NOMO-1 treated with dmso at 0.1 percent for 144 hours (cell line): Measurements from ENCODE around the gene CELF2.
A peak's percentile ranks its signal among the peaks of the same experiment; 100 is the strongest.

Experiments used
- DNase-seq: peaks from one replicate; lab custom pipeline; 2025; ENCODE audit not compliant: unreplicated experiment; lab: John Stamatoyannopoulos, UW

CELF2 gene

DNA sequence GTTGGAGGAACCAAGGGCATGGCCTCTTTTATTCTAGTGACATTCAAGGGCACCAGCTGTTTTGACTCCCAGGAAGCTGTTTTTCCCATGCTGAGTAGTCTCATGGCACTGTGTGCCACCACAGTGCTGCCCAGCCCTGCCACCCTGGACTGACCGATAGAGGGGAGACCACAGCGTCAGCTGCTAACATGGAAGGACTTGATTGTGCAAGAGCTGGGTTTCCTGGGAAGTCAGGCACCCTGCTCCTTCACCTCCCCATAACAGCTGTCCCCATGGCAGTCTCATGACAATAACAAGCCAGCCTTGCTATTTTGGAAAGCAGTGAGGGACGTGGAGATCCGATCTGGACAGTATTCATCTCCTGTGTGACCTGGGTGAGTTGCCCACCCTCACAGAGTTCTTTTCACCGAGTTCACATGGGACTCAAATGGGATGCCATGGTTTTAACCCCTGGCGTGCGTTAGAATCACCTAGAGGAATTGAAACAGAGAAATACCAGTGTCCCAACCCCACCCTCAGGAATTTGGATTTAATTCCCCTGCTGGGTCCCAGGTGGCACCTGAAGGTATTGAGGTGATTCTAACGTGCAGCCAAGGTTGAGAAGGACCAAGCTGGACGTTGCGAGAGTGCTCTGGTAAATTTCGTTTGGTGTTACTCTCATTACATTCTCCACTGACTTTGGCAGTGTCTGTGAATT, 174.8 kb downstream of the CELF2 start:
- DNase-seq, result no peak

DNA sequence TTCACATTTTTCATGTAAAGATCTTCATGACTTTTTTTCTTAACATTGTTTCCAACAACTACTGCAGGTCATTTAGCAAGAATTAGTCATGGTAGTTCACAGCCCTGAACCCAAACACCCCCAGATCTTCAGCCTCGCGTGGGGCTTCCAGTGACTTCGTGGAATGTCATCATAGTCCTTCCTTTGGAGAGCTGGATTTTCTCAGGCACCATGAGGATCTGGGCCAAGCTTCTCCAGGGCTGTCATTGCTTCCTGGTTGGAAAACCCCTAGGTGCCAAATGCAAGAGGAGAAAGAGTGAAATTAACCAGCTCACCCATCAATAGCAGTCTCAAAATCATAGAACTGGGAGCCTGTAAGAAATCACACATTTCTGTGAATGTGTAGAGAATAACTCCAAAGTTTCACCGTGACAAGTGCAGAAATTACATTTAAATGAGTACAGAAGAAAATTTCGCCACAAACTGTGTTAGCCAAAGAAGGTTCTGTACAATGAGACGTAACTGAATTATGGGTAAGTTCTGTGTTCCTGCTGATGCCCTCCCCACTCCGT, 175.4 kb downstream of the CELF2 start:
- no peak for DNase-seq

DNA sequence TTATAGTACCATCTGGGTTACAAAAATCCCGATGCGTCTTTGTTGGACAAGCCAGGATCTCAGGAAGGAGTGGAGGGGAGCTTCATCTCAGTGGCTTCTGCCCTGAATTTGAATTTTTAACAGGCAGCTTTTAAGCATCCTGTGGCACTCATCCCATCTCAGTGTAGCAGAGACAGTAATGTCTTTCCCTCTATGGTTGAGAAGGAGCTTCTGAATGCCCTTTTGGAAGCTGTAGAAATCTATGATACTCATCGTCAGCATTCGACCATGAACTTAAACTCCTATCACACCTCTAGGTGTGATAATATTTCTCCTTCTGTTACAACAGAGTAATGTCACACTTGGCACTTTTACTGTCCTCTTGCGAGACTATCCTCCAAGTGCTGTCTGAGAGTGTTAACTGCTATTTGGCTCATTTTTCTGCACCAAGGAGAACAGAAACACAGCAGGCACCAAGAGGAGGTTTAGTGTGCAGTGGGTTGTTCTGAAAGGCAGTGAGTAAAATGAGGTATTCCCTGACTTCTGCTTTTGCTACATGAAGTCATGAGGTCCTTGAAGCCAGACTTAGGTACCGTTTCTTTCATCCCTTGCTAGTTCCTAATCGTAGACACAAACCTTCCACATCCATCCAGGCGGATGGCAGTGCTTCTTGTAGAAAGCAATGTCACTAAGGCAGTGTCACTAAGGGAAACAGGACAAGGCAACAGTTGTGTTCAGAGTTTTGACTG, 177.4 kb downstream of the CELF2 start:
- peak; percentile 29 for DNase-seq

DNA sequence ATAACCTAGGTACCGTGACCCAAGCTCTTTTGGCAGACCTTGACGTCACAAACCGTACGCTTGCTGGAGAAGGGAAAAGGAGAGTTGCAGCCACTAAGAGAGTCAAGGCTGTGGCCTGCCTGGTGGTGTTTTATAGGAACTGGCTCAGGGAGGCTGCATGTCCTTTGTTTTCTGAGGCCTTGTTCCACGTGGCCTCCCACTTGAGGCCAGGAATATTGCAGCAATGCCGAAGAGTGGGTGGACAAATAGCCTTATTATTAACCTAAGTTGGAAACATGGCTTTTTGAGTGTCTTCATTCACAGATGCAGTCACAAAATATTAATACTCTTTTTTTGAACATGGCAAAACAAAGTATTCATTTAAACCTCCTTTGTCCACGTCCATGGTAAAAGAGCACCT, 178.0 kb downstream of the CELF2 start:
- no peak for DNase-seq

DNA sequence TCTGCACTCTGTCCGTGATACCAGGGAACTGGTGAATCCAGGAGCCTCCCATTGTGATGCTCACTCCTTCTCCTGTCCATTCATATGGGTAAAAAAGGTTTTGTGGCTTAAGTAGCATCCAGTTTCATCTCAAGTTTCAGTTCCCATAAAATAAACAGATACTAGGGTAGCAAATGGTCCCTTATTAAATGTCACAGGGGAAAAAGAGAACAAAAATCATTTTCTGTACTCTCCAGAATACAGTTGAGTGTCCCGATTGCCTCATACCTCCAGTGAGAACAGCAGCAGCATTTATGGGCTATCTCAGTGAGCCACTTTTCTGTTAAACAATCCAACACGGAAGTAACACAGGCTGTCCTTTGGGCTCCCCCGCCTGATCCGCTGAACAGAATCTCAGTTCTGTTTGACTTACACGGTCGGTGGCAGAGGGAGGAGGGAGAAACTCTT, 179.6 kb downstream of the CELF2 start:
- DNase-seq, result peak; percentile 77

DNA sequence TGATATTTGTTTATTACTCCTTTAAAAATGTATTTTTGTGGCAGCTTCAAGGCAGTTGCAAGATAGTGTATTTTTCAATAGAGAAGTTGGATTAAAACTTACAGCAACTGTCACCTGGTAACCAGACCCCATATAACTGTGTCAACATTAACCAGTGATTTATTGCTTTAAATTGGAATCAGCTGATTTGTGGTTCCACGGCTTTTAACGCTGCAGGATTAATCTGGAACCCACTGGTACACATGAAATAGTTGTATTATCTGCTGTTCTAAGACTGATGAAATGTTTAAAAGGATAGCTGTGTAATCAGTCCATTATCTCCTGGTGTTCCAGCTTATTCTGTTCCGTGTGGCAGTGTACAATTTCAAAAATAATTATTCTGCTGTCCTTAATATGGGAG, 180.2 kb downstream of the CELF2 start:
- no peak for DNase-seq

DNA sequence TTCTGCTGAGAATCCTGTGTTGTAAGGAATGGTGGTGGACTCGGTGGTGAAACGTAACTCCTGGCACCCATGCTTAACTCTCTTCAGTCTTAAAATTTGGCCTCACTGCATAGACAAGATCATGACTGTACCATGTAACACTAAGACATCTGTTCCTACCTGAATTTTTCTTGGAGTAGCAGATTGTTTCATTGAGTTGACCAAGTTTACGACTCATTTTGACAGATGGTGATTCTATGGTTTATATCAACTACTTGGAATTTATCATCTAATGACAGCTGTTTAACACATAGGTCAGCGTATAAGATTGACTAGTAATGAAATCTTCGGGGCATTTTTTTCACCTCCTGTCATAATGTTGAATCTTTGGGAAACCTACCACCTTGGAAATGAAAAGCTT, 184.2 kb downstream of the CELF2 start:
- no peak for DNase-seq

DNA sequence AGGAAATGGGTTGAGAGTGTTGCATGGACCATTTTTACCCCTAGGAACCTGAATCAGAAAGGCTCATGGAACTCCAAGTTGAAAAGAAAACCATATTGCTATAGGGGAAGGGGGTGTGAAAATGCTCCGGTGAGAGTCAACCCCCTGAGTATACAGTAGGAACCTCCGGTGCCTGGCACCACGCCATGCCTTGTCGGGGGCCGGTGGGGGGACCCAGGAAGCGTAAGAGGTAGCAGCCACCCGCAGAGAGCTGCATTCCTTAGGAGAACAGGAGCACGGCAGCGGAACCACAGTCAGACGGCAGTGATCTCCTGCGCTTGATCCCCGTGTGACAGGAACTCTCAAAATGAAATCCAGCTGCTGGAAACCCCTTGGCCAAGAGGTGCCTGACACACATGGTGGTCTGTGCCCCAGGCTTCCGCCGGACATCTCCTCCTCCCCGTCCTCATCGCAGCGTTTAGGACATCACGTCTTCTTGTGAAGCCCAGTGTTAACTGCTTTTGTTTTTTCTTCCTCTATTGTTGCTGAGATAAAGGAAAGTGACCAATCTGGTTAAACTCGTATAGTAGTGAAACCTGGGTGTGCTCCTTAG, 186.8 kb downstream of the CELF2 start:
- no peak for DNase-seq

DNA sequence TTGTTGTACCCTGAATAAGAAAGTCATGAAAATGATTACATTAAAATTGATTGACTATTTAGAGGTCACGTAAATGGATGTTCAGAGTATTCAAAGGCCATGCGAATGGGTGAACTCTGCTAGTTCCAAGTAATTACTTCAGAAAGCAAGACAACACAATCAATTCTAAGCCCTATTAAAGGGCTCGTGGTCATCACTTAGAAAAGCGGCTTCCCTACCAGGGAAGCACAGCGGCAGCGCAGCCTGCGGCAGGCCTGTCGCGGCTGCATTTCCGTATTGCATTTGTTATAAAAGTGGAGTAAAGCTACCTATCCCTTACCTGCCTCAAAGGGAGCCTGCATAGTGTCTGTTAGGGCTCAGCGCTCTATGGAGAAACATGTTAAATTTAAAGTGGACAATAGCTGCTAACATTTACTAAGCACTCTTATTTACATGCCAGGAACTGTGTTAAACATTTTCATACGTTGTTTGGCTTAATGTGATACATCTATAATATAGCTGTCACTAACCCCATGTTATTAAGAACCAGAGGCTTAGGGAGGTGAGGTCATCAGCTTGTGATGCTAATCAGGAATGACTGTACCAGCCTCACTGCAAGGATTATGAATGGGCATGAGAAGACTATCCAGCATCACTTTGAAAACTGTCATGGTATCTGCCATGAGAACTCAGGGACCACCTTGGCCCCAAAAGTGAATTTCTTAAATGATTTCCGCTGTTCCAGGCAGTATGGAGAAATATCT, 187.5 kb downstream of the CELF2 start:
- no peak for DNase-seq

DNA sequence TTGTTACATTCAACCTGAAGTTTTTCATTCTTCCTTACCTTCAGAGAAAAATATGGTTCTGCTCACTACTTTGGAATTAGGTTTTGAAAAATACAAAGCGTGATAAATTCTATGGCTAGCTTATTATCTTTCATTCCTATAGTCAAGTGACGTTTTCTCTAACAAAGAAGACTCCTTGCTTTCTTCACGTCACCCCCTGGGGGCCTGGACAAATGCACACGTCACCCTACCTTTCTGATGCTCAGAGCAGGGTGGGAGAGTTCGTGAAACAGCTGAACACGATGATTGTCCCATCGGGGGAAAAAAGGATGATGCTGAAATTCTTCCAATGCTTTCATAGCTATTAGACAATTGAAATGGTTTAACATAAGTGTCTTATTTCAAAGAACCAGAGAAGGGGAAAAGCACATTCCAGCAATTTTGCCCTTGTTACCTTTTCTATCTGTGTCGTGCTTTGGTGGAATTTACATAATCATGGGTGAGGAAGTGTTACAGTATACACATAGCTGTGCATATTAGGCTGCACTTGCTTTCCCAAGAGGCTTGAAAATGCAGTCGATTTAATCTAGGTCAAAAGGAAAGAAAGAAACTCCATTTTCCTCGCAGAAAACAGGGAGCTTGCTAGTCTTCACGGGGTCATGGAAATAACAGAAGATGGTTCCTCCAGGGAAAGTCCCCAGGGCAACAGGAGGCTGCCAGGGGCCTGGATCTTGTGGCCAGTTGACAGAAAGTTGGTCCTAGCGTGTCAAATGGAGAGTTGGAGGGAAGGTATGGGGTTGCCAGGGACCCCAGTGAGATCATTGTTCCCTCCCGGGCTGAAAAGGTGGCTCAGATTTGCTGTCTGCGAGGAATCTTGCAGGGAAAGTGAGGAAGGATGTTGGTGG, 189.2 kb downstream of the CELF2 start:
- no peak for DNase-seq

DNA sequence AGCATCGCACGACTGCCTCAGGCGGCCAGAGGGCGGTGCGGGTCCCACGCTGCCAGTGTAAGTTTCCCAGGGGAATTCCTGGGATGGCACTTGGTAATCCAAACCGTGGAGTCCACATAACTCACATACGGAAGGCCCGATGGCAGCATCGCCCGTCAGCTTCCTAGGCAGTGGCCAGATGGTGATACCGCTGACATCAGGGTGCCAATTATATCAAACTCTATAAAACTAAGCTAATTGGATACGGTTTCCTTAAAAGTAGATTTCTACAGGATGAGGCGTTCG, 189.8 kb downstream of the CELF2 start:
- DNase-seq, result no peak

DNA sequence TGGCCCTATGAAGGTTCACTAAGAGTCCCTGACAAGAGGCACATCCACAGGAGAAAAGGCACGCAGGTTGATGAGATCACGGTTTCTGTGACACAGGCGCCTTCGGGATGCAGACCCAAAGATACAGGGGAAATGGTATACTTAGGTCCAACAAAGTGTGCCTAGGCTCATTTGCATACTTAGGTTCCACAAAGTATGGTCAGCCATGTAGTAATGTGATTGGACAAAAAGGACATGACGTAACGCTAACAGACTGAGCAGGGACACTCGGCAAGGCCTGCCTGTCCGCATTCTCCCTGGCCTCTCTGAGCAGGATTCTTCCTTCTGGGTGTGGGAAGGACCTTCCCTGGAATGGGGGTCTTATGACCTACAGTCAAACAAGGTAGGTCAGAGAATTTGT, 190.6 kb downstream of the CELF2 start:
- DNase-seq, result no peak

DNA sequence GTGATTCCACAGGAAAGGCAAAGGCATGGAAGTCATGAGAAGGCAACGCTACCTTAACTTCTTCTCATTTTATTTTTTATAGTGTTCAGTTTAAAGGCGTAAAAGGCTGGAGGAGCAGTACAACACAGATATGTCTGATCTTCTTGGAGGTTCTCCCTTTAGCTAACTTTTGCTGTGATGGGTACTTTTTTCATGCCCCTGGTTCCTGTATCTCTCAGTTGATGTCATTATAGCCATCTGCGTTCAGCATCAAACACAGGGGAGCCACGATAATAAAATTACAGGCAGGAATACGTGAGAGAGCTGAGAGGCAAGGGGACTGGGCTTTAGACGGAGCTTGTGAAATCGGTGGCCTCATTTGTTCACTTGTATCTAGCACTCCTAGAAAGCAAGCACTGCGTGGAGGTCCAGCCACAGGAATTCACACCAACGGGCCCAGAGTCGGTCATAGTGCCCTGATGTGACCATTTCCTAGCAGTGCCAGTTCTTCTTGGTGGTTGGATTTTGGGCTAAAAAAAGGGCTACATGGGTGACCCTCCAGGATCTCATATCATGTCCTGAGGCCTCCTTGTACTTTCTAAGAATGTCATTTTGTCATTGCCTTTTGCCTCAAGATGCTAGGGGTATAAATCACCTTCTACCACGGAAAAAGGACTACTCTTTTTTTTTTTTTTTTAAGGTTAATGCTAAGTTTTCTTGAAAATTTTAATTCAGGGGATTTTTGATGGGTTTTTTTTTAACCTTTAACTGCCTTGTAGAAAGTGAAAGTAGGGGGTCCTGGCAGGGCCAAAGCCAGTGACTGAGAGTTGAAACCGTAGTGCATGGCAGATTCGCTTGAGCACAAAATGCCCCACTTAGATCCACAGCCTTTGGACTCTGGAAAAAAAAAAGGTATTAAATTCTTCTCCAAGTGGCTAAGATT, 191.5 kb downstream of the CELF2 start:
- DNase-seq, result no peak

DNA sequence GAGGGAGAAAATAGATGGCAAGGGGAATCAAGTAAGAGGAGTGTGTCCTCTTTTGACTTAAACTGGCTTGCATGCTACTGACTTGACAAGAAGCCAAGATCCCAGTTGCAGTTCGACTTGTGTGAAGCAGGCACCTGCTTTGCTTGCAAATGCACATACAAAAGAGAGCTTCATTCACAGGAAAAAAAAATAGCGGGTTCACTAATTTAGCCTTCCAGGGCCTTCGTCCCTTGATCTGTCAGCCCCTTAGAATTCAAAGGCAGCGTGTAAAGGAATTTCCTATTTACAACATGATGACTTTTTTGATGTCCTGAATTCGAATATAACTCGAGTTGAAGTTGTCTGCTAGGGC, 192.1 kb downstream of the CELF2 start:
- DNase-seq, result no peak

DNA sequence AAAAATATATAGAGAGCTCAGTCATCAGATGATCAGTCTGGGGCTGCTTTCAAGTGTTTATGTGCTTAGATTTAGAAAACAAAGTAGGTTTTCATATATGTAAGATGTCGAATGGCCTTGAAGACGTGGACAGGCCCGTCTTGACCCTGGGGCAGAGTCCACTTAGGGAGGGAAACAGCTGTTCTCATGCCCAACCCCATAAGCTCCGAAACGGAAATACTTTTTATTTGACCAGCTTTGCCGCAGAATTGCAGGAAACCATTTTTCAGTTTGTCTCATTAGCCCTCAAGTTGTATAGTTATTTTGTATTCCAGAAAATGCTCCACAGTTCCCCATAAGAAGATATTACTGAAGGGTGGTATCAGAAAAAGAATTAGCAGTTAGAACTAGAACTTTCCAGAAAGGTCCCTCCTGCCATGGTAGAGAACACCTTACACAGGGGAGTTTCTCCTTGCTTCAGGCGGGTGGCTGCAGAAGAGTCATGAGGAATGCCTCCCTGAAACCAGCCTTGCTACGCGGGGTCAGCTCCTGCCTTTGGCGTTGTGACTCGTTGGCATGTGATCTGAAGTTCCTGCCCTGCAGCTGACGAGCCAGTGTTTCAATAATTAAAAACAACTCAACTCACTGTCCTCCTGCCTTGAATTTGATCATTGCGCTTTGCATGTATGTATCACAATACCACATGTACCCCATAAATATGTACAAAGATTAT, 192.7 kb downstream of the CELF2 start:
- DNase-seq, result no peak

DNA sequence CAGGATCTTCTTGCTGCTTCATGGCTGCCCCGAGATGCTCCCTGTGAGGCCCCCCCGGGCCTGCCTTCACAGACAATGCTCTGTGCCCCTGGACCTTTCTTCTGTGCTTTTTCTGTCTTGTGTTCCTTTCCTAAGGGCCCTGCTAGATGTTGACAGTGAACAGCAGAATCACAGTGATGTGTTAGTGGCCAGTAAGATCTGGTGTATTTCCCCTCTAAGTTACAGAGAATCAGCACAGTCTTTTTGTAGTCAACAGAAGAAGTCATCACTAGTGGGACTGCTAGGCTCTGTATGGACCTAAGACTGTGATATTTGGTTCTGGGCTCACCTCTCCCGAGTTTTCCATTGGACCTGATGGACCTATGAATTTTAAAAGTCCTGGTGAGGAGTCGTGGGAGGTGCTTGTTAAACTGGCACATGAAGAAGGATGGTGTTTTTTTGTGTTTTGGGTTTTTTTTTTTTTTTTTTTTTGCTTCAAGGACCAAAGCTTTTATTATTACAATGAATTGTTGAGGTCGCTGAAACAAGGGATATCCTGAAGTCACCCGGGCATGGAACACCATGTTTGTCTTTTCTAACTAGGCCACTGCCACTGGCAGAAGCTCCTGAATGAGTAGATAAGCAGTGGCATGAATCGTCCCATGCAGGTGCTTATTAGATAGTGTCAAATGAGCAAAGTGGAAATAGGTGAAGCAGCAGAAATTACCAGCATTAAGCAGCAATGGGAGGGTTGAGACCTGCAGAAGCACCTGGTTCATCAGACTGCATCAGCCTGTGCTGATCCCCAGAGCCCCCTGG, 194.8 kb downstream of the CELF2 start:
- DNase-seq, result no peak

DNA sequence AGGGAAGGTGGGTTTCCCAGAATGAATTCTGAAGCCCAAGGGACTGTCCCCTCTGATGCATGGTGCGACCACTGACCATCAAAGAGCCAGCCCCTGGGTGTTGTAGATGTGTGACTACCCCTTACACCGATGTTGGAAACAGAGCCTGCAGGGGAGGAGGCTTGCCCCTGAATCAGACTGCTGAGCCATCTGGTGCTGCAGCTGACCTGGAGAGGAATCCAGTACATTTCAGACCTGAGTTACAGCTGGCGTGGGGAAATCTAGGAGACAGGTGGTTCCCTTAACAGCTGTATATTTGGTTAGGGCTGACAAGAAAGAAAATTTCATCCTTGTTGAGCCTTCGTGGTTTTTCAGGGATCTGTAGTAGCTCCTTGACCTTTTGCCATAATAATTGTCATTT, 195.5 kb downstream of the CELF2 start:
- no peak for DNase-seq

DNA sequence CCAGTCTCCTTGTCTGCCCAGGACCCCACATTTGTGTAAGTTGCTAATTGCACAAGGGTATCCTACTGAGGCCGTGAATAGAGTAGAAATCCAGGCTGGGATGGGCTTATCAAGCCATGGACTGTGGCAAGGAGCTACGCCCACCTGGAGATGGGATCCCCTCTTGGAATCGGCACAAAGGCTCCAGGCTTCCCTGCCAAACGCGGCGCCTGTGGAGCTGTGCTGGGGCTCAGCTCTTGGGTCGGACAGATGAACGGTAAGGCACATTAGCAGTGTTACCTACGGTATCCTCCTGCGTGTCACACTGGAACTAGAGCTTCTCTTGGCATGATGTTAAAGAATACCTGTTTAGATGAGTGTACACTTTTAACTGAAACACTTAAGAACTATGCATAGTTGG, 196.7 kb downstream of the CELF2 start:
- no peak for DNase-seq
